ENCODE results near the gene KCNQ1. TPM values are rescaled to one million over a fixed set of nuclear protein-coding genes. Genes with fewer than 3 reads are reported as not detected.

The KCNQ1 gene
- total RNA-seq, 1 experiment from 2014 or later, result 9.2 TPM

DNA sequence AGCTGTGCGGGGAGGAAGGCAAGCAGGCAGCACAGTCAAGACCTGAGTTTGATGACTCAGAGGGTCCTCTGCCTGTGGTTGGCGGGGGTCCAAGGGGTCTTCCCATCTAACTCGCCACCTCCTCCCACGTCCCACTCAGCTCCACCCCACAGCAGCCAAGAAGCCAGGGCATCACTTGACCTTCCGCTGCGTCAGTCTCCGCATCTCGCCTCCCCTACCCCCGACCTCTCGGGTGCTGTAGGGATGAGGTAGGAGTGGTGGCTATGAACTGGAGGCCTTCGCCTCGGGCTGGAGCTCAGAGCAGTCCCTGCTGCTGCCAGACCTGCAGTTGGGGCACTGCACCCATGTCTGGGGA is 350.1 kb downstream of the KCNQ1 start:
- peaks cover 7% of the 10 kb centered on the region for H3K36me3 Mint-ChIP-seq (ENCODE audit: insufficient read depth, unreplicated experiment)
- BruUV-seq (replicated peaks), result no TSS peak
- CTCF ChIA-PET, result no interaction called here
- H3K27me3 Mint-ChIP-seq (ENCODE audit: unreplicated experiment), result peaks cover 69% of the 10 kb centered on the region
- no peak overlapping the region for H3K27ac Mint-ChIP-seq (ENCODE audit: unreplicated experiment)
- DNase-seq, result no peak
- H3K4me3 Mint-ChIP-seq (ENCODE audit: low read depth, unreplicated experiment), result no peak overlapping the region
- no peak for TF ChIP-seq CTCF (IDR thresholded peaks at IDR 0.05; ENCODE audit: unreplicated experiment)
- peaks cover 6% of the 10 kb centered on the region for H3K9me3 Mint-ChIP-seq (ENCODE audit: low read depth, unreplicated experiment)
- intact Hi-C loops (cut with micrococcal nuclease; ENCODE audit: unreplicated experiment), result no loop called here
- no peaks in the 10 kb centered on the region for H3K4me1 Mint-ChIP-seq (ENCODE audit: low read depth, unreplicated experiment)

GRCh38 chr11:2795491-2795991 is 350.7 kb downstream of the KCNQ1 start:
- Mint-ChIP-seq H3K36me3 (ENCODE audit: insufficient read depth, unreplicated experiment) (peaks cover 7% of the 10 kb centered on the region), H3K4me3 (ENCODE audit: low read depth, unreplicated experiment) (no peak overlapping the region), H3K4me1 (ENCODE audit: low read depth, unreplicated experiment) (no peaks in the 10 kb centered on the region), H3K27ac (ENCODE audit: unreplicated experiment) (no peak overlapping the region), H3K27me3 (ENCODE audit: unreplicated experiment) (peaks cover 64% of the 10 kb centered on the region), H3K9me3 (ENCODE audit: low read depth, unreplicated experiment) (peaks cover 6% of the 10 kb centered on the region)
- TF ChIP-seq CTCF (IDR thresholded peaks at IDR 0.05; ENCODE audit: unreplicated experiment), result no peak
- BruUV-seq (replicated peaks), result no TSS peak
- CTCF ChIA-PET, result no interaction called here
- no peak for DNase-seq
- intact Hi-C loops (cut with micrococcal nuclease; ENCODE audit: unreplicated experiment), result no loop called here

GRCh38 chr11:2796091-2796490 is 351.3 kb downstream of the KCNQ1 start:
- no peak for DNase-seq
- intact Hi-C loops (cut with micrococcal nuclease; ENCODE audit: unreplicated experiment), result no loop called here
- CTCF ChIA-PET, result no interaction called here
- Mint-ChIP-seq H3K4me3 (ENCODE audit: low read depth, unreplicated experiment) (no peak overlapping the region), H3K27me3 (ENCODE audit: unreplicated experiment) (peaks cover 59% of the 10 kb centered on the region), H3K4me1 (ENCODE audit: low read depth, unreplicated experiment) (no peaks in the 10 kb centered on the region), H3K9me3 (ENCODE audit: low read depth, unreplicated experiment) (peaks cover 6% of the 10 kb centered on the region), H3K36me3 (ENCODE audit: insufficient read depth, unreplicated experiment) (peaks cover 2% of the 10 kb centered on the region), H3K27ac (ENCODE audit: unreplicated experiment) (no peak overlapping the region)
- TF ChIP-seq CTCF (IDR thresholded peaks at IDR 0.05; ENCODE audit: unreplicated experiment), result no peak
- BruUV-seq (replicated peaks), result no TSS peak

- H3K36me3 Mint-ChIP-seq (ENCODE audit: insufficient read depth, unreplicated experiment), result no peaks in the 10 kb centered on the region
- H3K9me3 Mint-ChIP-seq (ENCODE audit: low read depth, unreplicated experiment), result peaks cover 6% of the 10 kb centered on the region
- H3K27ac Mint-ChIP-seq (ENCODE audit: unreplicated experiment), result no peak overlapping the region
- peaks cover 55% of the 10 kb centered on the region for H3K27me3 Mint-ChIP-seq (ENCODE audit: unreplicated experiment)
- no peaks in the 10 kb centered on the region for H3K4me1 Mint-ChIP-seq (ENCODE audit: low read depth, unreplicated experiment)
- no peak overlapping the region for H3K4me3 Mint-ChIP-seq (ENCODE audit: low read depth, unreplicated experiment)
- CTCF ChIA-PET, result no interaction called here
- no peak for DNase-seq
- BruUV-seq (replicated peaks), result no TSS peak
- TF ChIP-seq CTCF (IDR thresholded peaks at IDR 0.05; ENCODE audit: unreplicated experiment), result no peak
- intact Hi-C loops (cut with micrococcal nuclease; ENCODE audit: unreplicated experiment), result no loop called here
Measured at GRCh38 chr11:2796508-2797113, 351.8 kb downstream of the KCNQ1 start.

Data from Calu3 (cell line).